GM18873 (cell line): ENCODE results near the gene DEDD2.

ENCODE experiments used
- ATAC-seq: cut with Tn5 transposase; IDR thresholded peaks from one replicate; pipeline ENCODE4 v1.9.1; 2021; ENCODE audit warnings: mild to moderate bottlenecking, moderate library complexity, moderate number of reproducible peaks; ENCODE audit not compliant: unreplicated experiment, low FRiP score

The DEDD2 gene

GRCh38 chr19:42151782-42152684 is 65.4 kb downstream of the DEDD2 start:
- no peak for ATAC-seq

GRCh38 chr19:42150911-42151361 is 66.5 kb downstream of the DEDD2 start:
- no peak for ATAC-seq

- no peak for ATAC-seq
Observed at GRCh38 chr19:42150364-42150763, 67.1 kb downstream of the DEDD2 start.

- no peak for ATAC-seq
Observed at GRCh38 chr19:42149447-42150202, 67.9 kb downstream of the DEDD2 start.
